Lung (tissue), 12 donors: ENCODE measurements around the gene ORM2. TPM values are rescaled to one million over a fixed set of nuclear protein-coding genes. Genes with fewer than 3 reads are reported as not detected.

ENCODE experiments used
- ATAC-seq: fragments of 200-7000 bp; cut with Tn5 transposase; one replicate; pipeline ENCODE4 v1.9.1; 2020; ENCODE audit warnings: moderate number of reproducible peaks; ENCODE audit not compliant: insufficient read depth, low FRiP score
- DNase-seq, 3 donors: peaks; one replicate each; pipeline ENCODE4 v3.0.0-alpha.2; 2013 to 2017
- H3K27ac ChIP-seq, 2 donors: one replicate each; pipeline ENCODE4 v1.5.1; 2013; ENCODE audit warnings: mild to moderate bottlenecking in 2 of 2, moderate library complexity in 2 of 2, control low read depth in 1 of 2, inconsistent platforms in 1 of 2, low read depth in 1 of 2, low read length in 1 of 2
- H3K27me3 ChIP-seq, 3 donors: one replicate each; pipeline ENCODE4 v1.5.1; 2013; ENCODE audit warnings: low read length in 2 of 3; ENCODE audit not compliant: control insufficient read depth in 3 of 3, insufficient read depth in 3 of 3
- H3K36me3 ChIP-seq, 4 donors: one replicate each; pipeline ENCODE4 v1.5.1; 2013; ENCODE audit warnings: low read length in 4 of 4, mild to moderate bottlenecking in 1 of 4, moderate library complexity in 1 of 4; ENCODE audit not compliant: control insufficient read depth in 4 of 4, insufficient read depth in 4 of 4
- H3K4me1 ChIP-seq, 5 donors: one replicate each; pipeline ENCODE4 v1.5.1; 2013; ENCODE audit warnings: low read length in 5 of 5, mild to moderate bottlenecking in 2 of 5, moderate library complexity in 1 of 5; ENCODE audit not compliant: control insufficient read depth in 5 of 5, insufficient read depth in 5 of 5
- H3K4me3 ChIP-seq: one replicate; pipeline ENCODE4 v1.5.1; 2013; ENCODE audit warnings: mild to moderate bottlenecking, control low read depth, moderate library complexity
- H3K9ac ChIP-seq, 2 donors: one replicate each; pipeline ENCODE4 v1.5.1; 2013; ENCODE audit warnings: low read length in 2 of 2, control low read depth in 1 of 2; ENCODE audit not compliant: insufficient read depth in 1 of 2
- H3K9me3 ChIP-seq, 4 donors: one replicate each; pipeline ENCODE4 v1.5.1; 2013; ENCODE audit warnings: low read length in 3 of 4, mild to moderate bottlenecking in 1 of 4, moderate library complexity in 1 of 4; ENCODE audit not compliant: control insufficient read depth in 4 of 4, insufficient read depth in 3 of 4
- WGBS, 2 donors: extraction: QIAGEN DNeasy Blood & Tissue Kit; methylation state at CpG; one replicate each; pipeline ENCODE4 v1.1.7; 2013; 5-methylcytosine and 5-hydroxymethylcytosine counted together
- polyA plus RNA-seq, 2 donors: library from polyadenylated mRNA; stranded (reverse); fragments of 200-250 nt; gene quantifications; one replicate each; pipeline ENCODE4 v1.2.1, GENCODE V29; 2013
- total RNA-seq, 2 donors: library from RNA; depleted of rRNA in 1 of 2; stranded (reverse); fragments of >200 nt in 1 of 2; gene quantifications; one replicate each; pipeline ENCODE4 v1.2.1, GENCODE V29; 2014 to 2021
- TF ChIP-seq, protein P1 (sequence below): IDR thresholded peaks from 2 replicates; pipeline ENCODE4 v1.5.1; 2012; ENCODE audit warnings: mild to moderate bottlenecking; ENCODE audit errors: control extremely low read depth, extremely low read depth
- donor health status: control.
- donor health status: control.
- donor health status: Bipolar disorder and iron deficiency.
- donor health status: healthy.
- donor health status: DM: yes; HTN: yes; CAD: no.

The ORM2 gene
- total and polyA plus RNA-seq, 4 donors, result 0.77 to 215 (median 47.6) TPM

DNA sequence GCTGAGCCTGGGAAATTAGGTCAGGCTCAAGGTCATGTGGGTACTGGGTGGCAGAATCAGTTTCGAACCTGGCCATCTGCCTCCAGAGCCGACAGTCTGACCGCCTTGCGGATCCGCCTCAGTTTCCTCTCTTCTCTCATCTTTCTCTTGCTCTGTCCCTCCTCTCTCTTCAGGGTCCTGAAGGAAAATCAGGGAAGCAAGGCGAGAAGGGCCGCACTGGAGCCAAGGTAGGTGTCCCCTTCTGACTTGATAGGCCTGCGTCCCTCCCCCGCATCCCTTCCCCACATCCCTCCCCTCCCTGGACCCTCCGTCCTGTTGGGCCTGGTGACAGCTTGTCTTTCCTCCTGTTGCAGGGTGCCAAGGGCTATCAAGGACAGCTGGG lies 47.6 kb upstream of the ORM2 start:
- TF ChIP-seq, protein P1, sequence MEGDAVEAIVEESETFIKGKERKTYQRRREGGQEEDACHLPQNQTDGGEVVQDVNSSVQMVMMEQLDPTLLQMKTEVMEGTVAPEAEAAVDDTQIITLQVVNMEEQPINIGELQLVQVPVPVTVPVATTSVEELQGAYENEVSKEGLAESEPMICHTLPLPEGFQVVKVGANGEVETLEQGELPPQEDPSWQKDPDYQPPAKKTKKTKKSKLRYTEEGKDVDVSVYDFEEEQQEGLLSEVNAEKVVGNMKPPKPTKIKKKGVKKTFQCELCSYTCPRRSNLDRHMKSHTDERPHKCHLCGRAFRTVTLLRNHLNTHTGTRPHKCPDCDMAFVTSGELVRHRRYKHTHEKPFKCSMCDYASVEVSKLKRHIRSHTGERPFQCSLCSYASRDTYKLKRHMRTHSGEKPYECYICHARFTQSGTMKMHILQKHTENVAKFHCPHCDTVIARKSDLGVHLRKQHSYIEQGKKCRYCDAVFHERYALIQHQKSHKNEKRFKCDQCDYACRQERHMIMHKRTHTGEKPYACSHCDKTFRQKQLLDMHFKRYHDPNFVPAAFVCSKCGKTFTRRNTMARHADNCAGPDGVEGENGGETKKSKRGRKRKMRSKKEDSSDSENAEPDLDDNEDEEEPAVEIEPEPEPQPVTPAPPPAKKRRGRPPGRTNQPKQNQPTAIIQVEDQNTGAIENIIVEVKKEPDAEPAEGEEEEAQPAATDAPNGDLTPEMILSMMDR, result no peak
- peaks cover 0 to 14% (median 9%) of the 10 kb centered on the region in 4 donors for H3K36me3 ChIP-seq
- DNase-seq (peak in 1 of 3 donors; percentile 10), ATAC-seq (no peak)
- H3K27ac ChIP-seq, result no peak overlapping the region
- 93 to 96% methylated on average over 10 of the region's 10 CpGs for WGBS, 2 donors
- H3K27me3 ChIP-seq, result no peaks in the 10 kb centered on the region
- H3K9me3 ChIP-seq, result no peaks in the 10 kb centered on the region
- peaks cover 0 to 24% (median 5%) of the 10 kb centered on the region in 5 donors for H3K4me1 ChIP-seq
- no peak overlapping the region for H3K4me3 ChIP-seq
- no peak overlapping the region for H3K9ac ChIP-seq

DNA sequence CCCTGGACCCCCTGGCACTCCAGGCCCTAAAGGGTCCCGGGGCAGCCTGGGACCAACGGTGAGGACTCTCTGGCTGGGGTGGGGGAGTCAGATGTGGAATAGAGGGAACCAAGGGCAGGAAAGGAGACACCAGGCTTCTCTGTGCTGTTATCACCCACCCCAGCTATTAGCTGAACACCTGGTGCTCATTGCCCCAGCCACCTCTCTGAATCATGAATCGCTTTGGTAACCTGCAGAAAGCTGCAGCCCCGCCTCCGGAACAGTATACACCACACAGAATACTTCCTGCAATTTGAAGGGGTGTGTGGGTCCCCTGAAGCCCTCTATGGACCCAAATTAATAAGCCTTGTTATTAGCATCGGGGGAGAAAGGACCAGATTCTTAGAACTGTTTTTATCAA lies 47.2 kb upstream of the ORM2 start:
- DNase-seq, result peak in 1 of 3 donors; percentile 4
- no peak overlapping the region for H3K9ac ChIP-seq
- H3K4me1 ChIP-seq, result peaks cover 0 to 24% (median 5%) of the 10 kb centered on the region in 5 donors
- H3K27ac ChIP-seq, result no peak overlapping the region
- ATAC-seq, result no peak
- no peak overlapping the region for H3K4me3 ChIP-seq
- H3K9me3 ChIP-seq, result no peaks in the 10 kb centered on the region
- 81 to 90% methylated on average over 6 of the region's 6 CpGs for WGBS, 2 donors
- no peaks in the 10 kb centered on the region for H3K27me3 ChIP-seq
- peaks cover 0 to 13% (median 8%) of the 10 kb centered on the region in 4 donors for H3K36me3 ChIP-seq
- TF ChIP-seq, protein P1, result no peak

DNA sequence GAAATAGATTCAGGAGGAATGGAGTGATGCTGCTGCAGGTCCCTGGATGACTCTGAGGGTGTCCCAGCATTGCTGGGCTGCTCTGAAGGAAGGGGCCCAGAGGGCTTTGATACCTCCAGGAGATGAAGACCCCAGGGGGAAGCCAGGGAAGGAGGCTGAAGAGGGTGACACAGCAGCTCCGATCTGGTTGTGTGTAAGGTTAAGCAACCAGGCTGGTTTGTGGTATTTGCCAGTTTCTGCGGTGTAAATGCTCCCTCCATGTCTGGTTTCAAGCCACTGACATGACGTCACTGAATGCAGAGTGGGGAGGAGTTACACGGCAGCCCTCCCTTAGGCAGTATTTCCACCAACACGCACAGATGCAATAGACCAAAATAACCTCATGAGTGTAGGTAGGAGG lies 46.7 kb upstream of the ORM2 start:
- Histone ChIP-seq H3K4me3 (no peak overlapping the region), H3K9me3 (no peaks in the 10 kb centered on the region), H3K36me3 (peaks cover 0 to 14% (median 7%) of the 10 kb centered on the region in 4 donors), H3K27me3 (no peaks in the 10 kb centered on the region), H3K9ac (no peak overlapping the region), H3K27ac (no peak overlapping the region), H3K4me1 (peaks cover 0 to 24% (median 5%) of the 10 kb centered on the region in 5 donors)
- ATAC-seq (no peak), DNase-seq (peak in 1 of 3 donors; percentile 13)
- WGBS, 2 donors, result 30 to 58% methylated on average over 5 of the region's 5 CpGs
- TF ChIP-seq, protein P1, result no peak

DNA sequence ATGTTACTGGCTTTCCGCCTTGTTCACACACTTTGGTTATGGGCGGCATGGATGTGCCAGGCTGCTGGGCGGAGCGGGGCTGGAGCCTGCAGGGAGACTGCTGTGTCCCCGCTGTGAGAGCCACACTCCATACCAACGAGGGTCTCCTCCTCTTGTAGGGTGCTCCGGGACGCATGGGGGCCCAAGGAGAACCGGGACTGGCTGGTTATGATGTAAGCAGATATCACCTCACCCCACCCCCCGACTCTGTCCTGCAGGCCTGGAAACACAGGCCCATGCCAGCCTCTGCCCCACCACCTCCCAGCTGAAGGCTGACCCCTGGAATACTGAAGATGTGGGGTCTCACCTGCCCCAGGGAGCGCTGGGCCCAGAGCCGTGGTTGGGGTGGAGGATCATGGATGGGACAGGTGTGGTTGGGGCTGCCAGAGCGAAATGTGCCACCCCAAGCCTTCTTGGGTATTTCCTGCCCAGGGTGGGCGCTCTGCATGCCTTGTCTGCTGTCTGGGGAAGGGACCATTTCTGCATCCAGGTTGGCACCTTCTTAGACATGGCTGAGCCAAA lies 46.0 kb upstream of the ORM2 start:
- peak in 1 of 3 donors; percentile 7 for DNase-seq
- 91 to 94% methylated on average over 14 of the region's 14 CpGs for WGBS, 2 donors
- no peak for ATAC-seq

More for the DNA sequence above, 46.0 kb upstream of the ORM2 start:
- Histone ChIP-seq H3K4me1 (peaks cover 0 to 24% (median 5%) of the 10 kb centered on the region in 5 donors), H3K27ac (no peak overlapping the region), H3K9ac (no peak overlapping the region), H3K27me3 (no peaks in the 10 kb centered on the region), H3K36me3 (peaks cover 0 to 18% (median 7%) of the 10 kb centered on the region in 4 donors), H3K9me3 (no peaks in the 10 kb centered on the region), H3K4me3 (no peak overlapping the region)
- TF ChIP-seq, protein P1, result no peak
